Fibroblast of lung (primary cell): ENCODE results near the gene TMEM135. TPM values are rescaled to one million over a fixed set of nuclear protein-coding genes. Genes with fewer than 3 reads are reported as not detected.

Experiments
- DNase-seq, 2 donors: peaks; one replicate each; pipeline versions ENCODE4 v3.0.0 to v3.0.0-alpha.2; 2010; ENCODE audit warnings: low read depth in 2 of 2
- H2AFZ ChIP-seq: 2 replicates; pipeline ENCODE4 v1.5.1; 2012; ENCODE audit warnings: low read length, control low read depth, inconsistent platforms
- H3K27ac ChIP-seq: 2 replicates; pipeline ENCODE4 v1.5.1; 2011; ENCODE audit warnings: low read length, control low read depth; ENCODE audit not compliant: insufficient read depth
- H3K27me3 ChIP-seq: 2 replicates; pipeline ENCODE4 v1.5.1; 2011; ENCODE audit warnings: mild to moderate bottlenecking, low read length; ENCODE audit not compliant: control insufficient read depth, insufficient read depth
- H3K36me3 ChIP-seq: 2 replicates; pipeline ENCODE4 v1.5.1; 2011; ENCODE audit warnings: low read length; ENCODE audit not compliant: control insufficient read depth, insufficient read depth
- H3K4me1 ChIP-seq: 2 replicates; pipeline ENCODE4 v1.5.1; 2011; ENCODE audit warnings: low read length; ENCODE audit not compliant: control insufficient read depth, insufficient read depth; ENCODE audit errors: extremely low read depth
- H3K4me2 ChIP-seq: 2 replicates; pipeline ENCODE4 v1.5.1; 2011; ENCODE audit warnings: low read length, control low read depth; ENCODE audit not compliant: insufficient read depth; ENCODE audit errors: extremely low read depth
- H3K4me3 ChIP-seq, 4 experiments: fragments of 200-600 bp in 1 of 4; sonication (generic) in 1 of 4; replicated peaks in 1 of 4; 2 replicates each; pipeline ENCODE4 v1.5.1; 2011 to 2016; ENCODE audit warnings: low read length in 4 of 4, low read depth in 3 of 4, mild to moderate bottlenecking in 3 of 4, control low read depth in 2 of 4, inconsistent platforms in 1 of 4, mixed read lengths in 1 of 4; ENCODE audit not compliant: insufficient read depth in 1 of 4; ENCODE audit errors: control extremely low read depth in 1 of 4
- H3K79me2 ChIP-seq: 2 replicates; pipeline ENCODE4 v1.5.1; 2012; ENCODE audit warnings: mild to moderate bottlenecking, low read length, inconsistent platforms; ENCODE audit not compliant: control insufficient read depth, insufficient read depth
- H3K9ac ChIP-seq: 2 replicates; pipeline ENCODE4 v1.5.1; 2011; ENCODE audit warnings: mild to moderate bottlenecking, low read length, control low read depth; ENCODE audit not compliant: insufficient read depth
- H3K9me3 ChIP-seq: 2 replicates; pipeline ENCODE4 v1.5.1; 2012; ENCODE audit warnings: low read depth, low read length; ENCODE audit not compliant: control insufficient read depth, insufficient read depth
- H4K20me1 ChIP-seq: 2 replicates; pipeline ENCODE4 v1.5.1; 2011; ENCODE audit warnings: low read length; ENCODE audit not compliant: control insufficient read depth, insufficient read depth; ENCODE audit errors: extremely low read depth
- EZH2 ChIP-seq: IDR thresholded peaks from 2 replicates; pipeline ENCODE4 v1.5.1; 2012; ENCODE audit warnings: low read length, control low read depth, mild to moderate bottlenecking; ENCODE audit errors: missing control alignments
- polyA plus RNA-seq, 2 donors: library from polyadenylated mRNA; depleted of rRNA in 1 of 2; stranded (reverse) in 1 of 2; unstranded in 1 of 2; fragments of >200 nt; gene quantifications; 2 replicates each; pipeline ENCODE4 v1.2.1, GENCODE V29; 2011 to 2012; ENCODE audit warnings: missing spikeins in 1 of 2
- total RNA-seq: library from RNA; depleted of rRNA; stranded (reverse); fragments of >200 nt; gene quantifications from 2 replicates; pipeline ENCODE4 v1.2.1, GENCODE V29; 2014
- TF ChIP-seq, protein P1 (sequence below), 2 donors: IDR thresholded peaks in 1 of 2; conservative IDR thresholded peaks in 1 of 2; 1 replicate in 1 of 2; 2 replicates in 1 of 2; pipeline ENCODE4 v1.5.1; 2011 to 2012; ENCODE audit warnings: low read length in 2 of 2, control low read depth in 1 of 2, inconsistent platforms in 1 of 2, low read depth in 1 of 2, mild to moderate bottlenecking in 1 of 2

Gene TMEM135
- total and polyA plus RNA-seq, 2 donors (not counting 1 experiment from before 2014, with no cell fraction given) = 17.3 to 20.6 TPM

- TF ChIP-seq, protein P1, sequence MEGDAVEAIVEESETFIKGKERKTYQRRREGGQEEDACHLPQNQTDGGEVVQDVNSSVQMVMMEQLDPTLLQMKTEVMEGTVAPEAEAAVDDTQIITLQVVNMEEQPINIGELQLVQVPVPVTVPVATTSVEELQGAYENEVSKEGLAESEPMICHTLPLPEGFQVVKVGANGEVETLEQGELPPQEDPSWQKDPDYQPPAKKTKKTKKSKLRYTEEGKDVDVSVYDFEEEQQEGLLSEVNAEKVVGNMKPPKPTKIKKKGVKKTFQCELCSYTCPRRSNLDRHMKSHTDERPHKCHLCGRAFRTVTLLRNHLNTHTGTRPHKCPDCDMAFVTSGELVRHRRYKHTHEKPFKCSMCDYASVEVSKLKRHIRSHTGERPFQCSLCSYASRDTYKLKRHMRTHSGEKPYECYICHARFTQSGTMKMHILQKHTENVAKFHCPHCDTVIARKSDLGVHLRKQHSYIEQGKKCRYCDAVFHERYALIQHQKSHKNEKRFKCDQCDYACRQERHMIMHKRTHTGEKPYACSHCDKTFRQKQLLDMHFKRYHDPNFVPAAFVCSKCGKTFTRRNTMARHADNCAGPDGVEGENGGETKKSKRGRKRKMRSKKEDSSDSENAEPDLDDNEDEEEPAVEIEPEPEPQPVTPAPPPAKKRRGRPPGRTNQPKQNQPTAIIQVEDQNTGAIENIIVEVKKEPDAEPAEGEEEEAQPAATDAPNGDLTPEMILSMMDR (conservative IDR thresholded peaks at IDR 0.05 in 1 of 2, IDR thresholded peaks at IDR 0.05 in 1 of 2; ENCODE audit: low read depth in 1 of 2, low read length in 2 of 2) = no peak
- no peak for TF ChIP-seq EZH2
- H3K4me2 ChIP-seq = no peak overlapping the region
- H2AFZ ChIP-seq = no peak overlapping the region
- H3K79me2 ChIP-seq = peaks cover 2% of the 10 kb centered on the region
- H3K27ac ChIP-seq = no peak overlapping the region
- no peaks in the 10 kb centered on the region for H3K27me3 ChIP-seq
- H3K4me3 ChIP-seq = no peak overlapping the region
- H4K20me1 ChIP-seq = no peaks in the 10 kb centered on the region
- no peak overlapping the region for H3K9ac ChIP-seq
- H3K4me1 ChIP-seq = no peaks in the 10 kb centered on the region
- no peaks in the 10 kb centered on the region for H3K9me3 ChIP-seq
- H3K36me3 ChIP-seq = no peaks in the 10 kb centered on the region
- DNase-seq = peak in 1 of 2 donors; percentile 31
Measured at GRCh38 chr11:87063982-87064381, 26.2 kb downstream of the TMEM135 start.

- Histone ChIP-seq H3K4me2 (no peak overlapping the region), H3K79me2 (no peaks in the 10 kb centered on the region), H3K36me3 (peaks cover 3% of the 10 kb centered on the region), H3K27ac (no peak overlapping the region), H3K4me1 (no peaks in the 10 kb centered on the region), H3K9ac (no peak overlapping the region), H3K4me3 (no peak overlapping the region), H3K9me3 (no peaks in the 10 kb centered on the region), H3K27me3 (no peaks in the 10 kb centered on the region), H2AFZ (no peak overlapping the region), H4K20me1 (no peaks in the 10 kb centered on the region)
- DNase-seq = no peak
- TF ChIP-seq EZH2 = no peak
- TF ChIP-seq, protein P1 (conservative IDR thresholded peaks at IDR 0.05 in 1 of 2, IDR thresholded peaks at IDR 0.05 in 1 of 2; ENCODE audit: low read depth in 1 of 2, low read length in 2 of 2) = no peak
Measured at GRCh38 chr11:87072787-87073186, 35.1 kb downstream of the TMEM135 start.

GRCh38 chr11:87076260-87076783 lies 38.6 kb downstream of the TMEM135 start:
- no peaks in the 10 kb centered on the region for H3K9me3 ChIP-seq
- no peaks in the 10 kb centered on the region for H3K79me2 ChIP-seq
- H3K4me3 ChIP-seq = no peak overlapping the region
- no peaks in the 10 kb centered on the region for H3K36me3 ChIP-seq
- H3K27me3 ChIP-seq = no peaks in the 10 kb centered on the region
- H4K20me1 ChIP-seq = no peaks in the 10 kb centered on the region
- TF ChIP-seq, protein P1 (conservative IDR thresholded peaks at IDR 0.05 in 1 of 2, IDR thresholded peaks at IDR 0.05 in 1 of 2; ENCODE audit: low read depth in 1 of 2, low read length in 2 of 2) = no peak
- DNase-seq = no peak
- no peak overlapping the region for H2AFZ ChIP-seq
- H3K27ac ChIP-seq = no peak overlapping the region
- no peak overlapping the region for H3K9ac ChIP-seq
- no peak overlapping the region for H3K4me2 ChIP-seq
- H3K4me1 ChIP-seq = no peaks in the 10 kb centered on the region
